CD4-positive, alpha-beta T cell treated with Interleukin-2 at 100 ng/mL for 4 hours (primary cell): Measurements from ENCODE around the gene MBD2.
"Not testable (repeated sequence)": the region's sequence is repeated elsewhere in the genome, so short reads cannot be mapped to it uniquely, and the experiment has no call there.

ENCODE experiments used
- DNase-seq: peaks from one replicate; pipeline ENCODE4 v3.0.0-alpha.2; 2020; ENCODE audit warnings: low spot score

MBD2 gene, protein sequence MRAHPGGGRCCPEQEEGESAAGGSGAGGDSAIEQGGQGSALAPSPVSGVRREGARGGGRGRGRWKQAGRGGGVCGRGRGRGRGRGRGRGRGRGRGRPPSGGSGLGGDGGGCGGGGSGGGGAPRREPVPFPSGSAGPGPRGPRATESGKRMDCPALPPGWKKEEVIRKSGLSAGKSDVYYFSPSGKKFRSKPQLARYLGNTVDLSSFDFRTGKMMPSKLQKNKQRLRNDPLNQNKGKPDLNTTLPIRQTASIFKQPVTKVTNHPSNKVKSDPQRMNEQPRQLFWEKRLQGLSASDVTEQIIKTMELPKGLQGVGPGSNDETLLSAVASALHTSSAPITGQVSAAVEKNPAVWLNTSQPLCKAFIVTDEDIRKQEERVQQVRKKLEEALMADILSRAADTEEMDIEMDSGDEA

GRCh38 chr18:54224379-54225014 is at the start of gene MBD2:
MBD2 (minus strand) TSS chr18:54224669; CDS start chr18:54224559, 110 bp downstream.
- DNase-seq, result peak; percentile 95

- peak; percentile 61 for DNase-seq
Observed at GRCh38 chr18:54269893-54270844, 45.7 kb upstream of the MBD2 start.

DNA sequence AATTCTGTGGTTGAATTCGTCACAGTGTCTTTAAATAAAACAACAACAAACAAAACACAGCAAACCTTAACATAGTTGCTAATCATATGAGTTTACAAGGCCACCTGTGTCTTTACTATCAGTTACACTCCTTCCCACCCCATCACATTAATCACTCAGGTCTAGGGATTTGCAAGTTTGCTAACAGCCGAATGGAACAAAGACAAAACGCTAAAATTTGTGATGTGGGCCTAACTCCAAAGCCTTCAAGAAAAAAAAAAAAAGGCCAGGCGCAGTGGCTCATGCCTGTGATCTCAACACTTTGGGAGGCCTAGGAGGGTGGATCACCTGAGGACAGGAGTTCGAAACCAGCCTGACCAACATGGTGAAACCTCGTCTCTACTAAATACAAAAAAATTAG is 44.3 kb upstream of the MBD2 start:
- DNase-seq, result no peak

- DNase-seq, result no peak
Observed at GRCh38 chr18:54267701-54268100, 43.2 kb upstream of the MBD2 start.

- DNase-seq, result no peak
Observed at GRCh38 chr18:54263904-54264336, 39.5 kb upstream of the MBD2 start.

DNA sequence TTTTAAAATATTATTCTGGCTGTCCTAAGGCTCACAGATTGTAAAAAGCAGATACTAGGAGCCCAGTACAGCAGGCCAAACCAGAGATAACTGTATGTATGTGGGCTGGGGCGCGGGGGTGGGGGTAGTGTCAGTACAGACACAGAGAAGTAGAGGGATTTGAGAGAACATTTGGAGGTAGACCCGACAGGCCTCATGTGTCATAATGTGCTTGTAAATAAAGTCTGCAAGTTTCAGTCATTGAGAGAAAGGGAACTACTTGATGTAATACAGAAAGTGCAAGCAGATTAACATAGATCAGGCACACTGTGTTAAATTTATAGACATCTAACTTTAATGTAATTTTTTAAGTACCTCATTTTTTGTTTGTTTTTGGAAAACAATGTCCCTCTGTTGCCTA is 37.4 kb upstream of the MBD2 start:
- no peak for DNase-seq

GRCh38 chr18:54260396-54261072 is 36.1 kb upstream of the MBD2 start:
- DNase-seq, result no peak

DNA sequence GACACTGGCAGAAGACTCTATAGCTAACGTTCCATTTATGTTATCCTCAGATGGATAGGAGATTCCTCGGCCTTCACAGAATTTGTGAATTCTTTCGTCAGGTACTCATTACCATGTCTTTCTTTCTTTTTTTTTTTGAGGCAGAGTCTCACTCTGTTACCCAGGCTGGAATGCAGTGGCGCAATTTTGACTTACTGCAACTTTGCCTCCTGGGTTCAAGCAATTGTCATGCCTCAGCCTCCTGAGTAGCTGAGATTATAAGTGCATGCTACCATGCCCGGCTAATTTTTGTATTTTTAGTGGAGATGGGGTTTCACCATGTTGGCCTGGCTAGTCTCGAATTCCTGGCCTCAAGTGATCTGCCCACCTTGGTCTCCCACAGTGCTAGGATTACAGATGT is 33.3 kb upstream of the MBD2 start:
- DNase-seq, result not testable (repeated sequence)

DNA sequence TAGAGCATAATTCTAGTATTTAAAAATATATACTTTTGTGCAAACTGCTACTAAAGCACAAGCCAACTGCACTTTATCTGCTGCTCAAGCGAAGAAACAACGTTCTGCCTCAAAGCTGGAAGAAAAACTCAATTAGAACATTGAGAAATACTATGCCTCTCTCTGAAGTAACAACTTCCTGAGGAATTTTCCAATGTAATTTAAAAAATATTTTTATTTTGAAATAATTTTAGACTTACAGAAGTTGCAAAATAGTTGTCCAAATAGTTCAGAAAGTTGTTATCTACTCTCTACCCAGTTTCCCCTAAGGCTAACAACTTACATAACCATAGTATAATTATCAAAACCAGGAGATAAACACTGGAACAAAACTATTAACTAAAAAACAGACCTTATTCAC is 32.5 kb upstream of the MBD2 start:
- DNase-seq, result no peak

GRCh38 chr18:54255141-54255540 is 30.7 kb upstream of the MBD2 start:
- DNase-seq, result no peak

GRCh38 chr18:54254265-54254758 is 29.8 kb upstream of the MBD2 start:
- no peak for DNase-seq

DNA sequence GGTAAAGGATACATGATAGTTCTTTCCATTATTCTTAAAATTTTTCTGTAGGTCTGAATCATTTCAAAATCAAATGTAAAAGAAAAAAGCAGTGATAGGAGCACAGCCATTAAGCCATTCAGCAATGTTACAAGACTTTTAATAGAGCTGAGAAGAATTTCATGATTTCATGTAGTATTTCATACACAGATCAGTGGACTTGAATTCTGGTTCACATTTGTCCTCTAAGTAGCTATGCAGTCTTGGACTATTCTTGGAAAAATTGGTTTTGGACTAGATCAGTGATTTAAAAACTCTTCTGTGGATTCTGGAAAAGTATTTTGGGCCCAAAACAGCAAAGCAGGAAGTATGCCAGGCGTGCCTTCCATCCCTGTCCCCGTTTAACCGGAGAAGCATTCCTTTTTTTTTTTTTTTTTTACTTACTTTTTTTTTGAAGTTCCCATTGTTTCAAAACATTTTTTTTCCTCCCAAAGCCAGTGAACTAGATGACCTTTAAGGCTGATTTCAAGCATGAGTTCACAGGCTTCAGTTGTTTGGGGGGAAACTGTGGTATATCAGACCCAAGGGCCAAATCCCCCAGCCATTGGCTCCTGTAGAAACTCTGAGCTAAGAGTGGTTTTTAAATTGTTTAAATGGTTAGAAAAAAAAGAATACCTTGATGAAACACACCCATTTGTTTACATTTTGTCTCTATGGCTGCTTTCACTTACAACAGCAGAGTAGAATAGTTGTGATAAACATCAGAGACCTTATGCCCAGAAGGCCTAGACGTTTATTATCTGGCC is 27.3 kb upstream of the MBD2 start:
- DNase-seq, result no peak

- no peak for DNase-seq
Observed at GRCh38 chr18:54250846-54251261, 26.4 kb upstream of the MBD2 start.

DNA sequence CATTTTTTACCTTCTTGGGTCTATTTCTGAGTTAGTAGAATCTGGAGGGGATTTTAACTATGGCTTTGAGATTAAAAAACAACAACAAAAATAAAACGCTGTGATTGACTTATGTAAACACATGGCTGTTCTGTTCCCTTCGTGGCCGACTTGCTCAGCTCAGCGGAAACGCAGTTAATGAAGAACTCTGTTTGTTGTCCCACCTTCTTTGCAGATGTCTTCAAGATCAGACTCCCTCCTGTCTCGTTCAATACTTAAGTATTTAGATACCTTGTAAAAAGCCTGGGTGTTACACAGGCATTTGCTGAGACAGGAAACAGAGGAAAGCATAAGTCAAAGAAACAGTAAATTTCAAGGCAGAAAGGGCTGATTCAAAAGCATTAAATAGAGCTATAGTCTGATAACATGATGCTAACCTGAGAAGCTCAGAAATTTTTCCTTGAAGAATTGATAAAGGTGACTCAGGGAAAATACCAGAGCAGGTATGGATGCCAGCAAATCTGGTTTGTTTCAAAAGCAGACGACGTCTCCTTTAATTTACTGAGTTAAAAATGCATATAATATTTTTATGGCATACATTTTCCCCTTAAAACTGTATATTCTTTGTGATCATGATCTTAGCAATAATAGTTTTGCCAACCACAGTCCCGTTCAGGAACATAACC is 23.2 kb upstream of the MBD2 start:
- no peak for DNase-seq

- DNase-seq, result no peak
Observed at GRCh38 chr18:54242327-54242726, 17.9 kb upstream of the MBD2 start.

GRCh38 chr18:54241483-54241882 is 17.0 kb upstream of the MBD2 start:
- DNase-seq, result no peak

- DNase-seq, result no peak
Observed at GRCh38 chr18:54240629-54241107, 16.2 kb upstream of the MBD2 start.

GRCh38 chr18:54239601-54240000 is 15.1 kb upstream of the MBD2 start:
- DNase-seq, result no peak

DNA sequence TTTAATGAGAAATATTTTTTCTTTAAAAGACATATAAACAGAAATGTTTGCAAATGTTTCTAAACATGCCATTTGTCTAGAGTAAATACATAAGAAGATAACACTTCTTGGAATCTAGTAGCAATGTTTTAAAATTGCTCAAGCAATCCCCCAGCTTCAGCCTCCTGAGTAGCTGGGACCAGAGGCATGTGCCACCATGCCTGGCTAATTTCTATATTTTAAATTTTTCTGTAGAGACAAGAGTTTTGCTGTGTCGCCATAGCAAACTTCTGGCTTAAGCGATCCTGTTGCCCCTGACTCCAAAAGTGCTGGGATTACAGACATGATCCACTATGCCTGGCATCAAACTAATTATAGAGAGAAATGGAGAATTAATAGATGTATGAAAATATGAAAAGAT is 14.6 kb upstream of the MBD2 start:
- no peak for DNase-seq
